Upper lobe of left lung (tissue), 4 donors: Measurements from ENCODE around the gene SFXN1.

Source experiments
- POLR2AphosphoS5 ChIP-seq, 2 donors: sonication (generic); formaldehyde crosslinking; IDR thresholded peaks; one replicate each; pipeline ENCODE4 v1.5.1; 2017; ENCODE audit warnings: antibody characterized with exemption in 2 of 2
- TF ChIP-seq, protein P1 (sequence below), 6 experiments: fragments of 450-650 bp in 4 of 6; fragments of 200-600 bp in 2 of 6; sonication (generic) in 2 of 6; IDR thresholded peaks; one replicate each; pipeline ENCODE4 v1.5.1; 2016 to 2019; ENCODE audit warnings: antibody characterized with exemption in 6 of 6

DNA sequence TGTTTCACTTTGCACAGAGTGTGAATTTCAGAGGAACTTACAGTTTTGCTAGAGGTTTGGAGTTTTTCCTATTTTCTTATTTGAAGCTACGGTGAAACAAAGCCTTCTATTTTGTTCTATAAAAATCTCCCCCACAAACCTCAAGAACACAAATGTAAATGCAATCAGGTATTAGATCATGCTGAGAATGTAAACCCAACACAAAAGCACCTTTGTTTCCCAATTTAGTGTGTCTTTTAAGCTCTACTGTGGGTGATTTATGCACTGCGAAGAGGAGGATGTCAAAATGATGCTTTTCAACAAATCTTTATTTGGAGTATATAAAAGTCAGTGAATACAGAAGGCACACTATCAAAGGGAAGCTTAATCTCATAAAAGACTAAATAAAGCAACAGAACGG lies 30.1 kb upstream of the SFXN1 start:
- TF ChIP-seq, protein P1, sequence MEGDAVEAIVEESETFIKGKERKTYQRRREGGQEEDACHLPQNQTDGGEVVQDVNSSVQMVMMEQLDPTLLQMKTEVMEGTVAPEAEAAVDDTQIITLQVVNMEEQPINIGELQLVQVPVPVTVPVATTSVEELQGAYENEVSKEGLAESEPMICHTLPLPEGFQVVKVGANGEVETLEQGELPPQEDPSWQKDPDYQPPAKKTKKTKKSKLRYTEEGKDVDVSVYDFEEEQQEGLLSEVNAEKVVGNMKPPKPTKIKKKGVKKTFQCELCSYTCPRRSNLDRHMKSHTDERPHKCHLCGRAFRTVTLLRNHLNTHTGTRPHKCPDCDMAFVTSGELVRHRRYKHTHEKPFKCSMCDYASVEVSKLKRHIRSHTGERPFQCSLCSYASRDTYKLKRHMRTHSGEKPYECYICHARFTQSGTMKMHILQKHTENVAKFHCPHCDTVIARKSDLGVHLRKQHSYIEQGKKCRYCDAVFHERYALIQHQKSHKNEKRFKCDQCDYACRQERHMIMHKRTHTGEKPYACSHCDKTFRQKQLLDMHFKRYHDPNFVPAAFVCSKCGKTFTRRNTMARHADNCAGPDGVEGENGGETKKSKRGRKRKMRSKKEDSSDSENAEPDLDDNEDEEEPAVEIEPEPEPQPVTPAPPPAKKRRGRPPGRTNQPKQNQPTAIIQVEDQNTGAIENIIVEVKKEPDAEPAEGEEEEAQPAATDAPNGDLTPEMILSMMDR (IDR thresholded peaks at IDR 0.05), result no peak
- no peak for TF ChIP-seq POLR2AphosphoS5 (IDR thresholded peaks at IDR 0.05)
